Fibroblast of mammary gland (primary cell): ENCODE measurements around the gene ZCWPW1.

Experiments used
- DNase-seq: peaks from one replicate; pipeline ENCODE4 v3.0.0-alpha.2; 2010; ENCODE audit warnings: low read depth
- H3K4me3 ChIP-seq: 2 replicates; pipeline ENCODE4 v1.5.1; 2011; ENCODE audit warnings: low read depth, mild to moderate bottlenecking, low read length, moderate library complexity; ENCODE audit not compliant: control insufficient read depth
- TF ChIP-seq, protein P1 (sequence below): conservative IDR thresholded peaks from 2 replicates; pipeline ENCODE4 v1.5.1; 2011; ENCODE audit warnings: low read depth, low read length, inconsistent platforms; ENCODE audit not compliant: control insufficient read depth, insufficient read depth

The ZCWPW1 gene

GRCh38 chr7:100472121-100472851 is 43.8 kb upstream of the ZCWPW1 start:
- TF ChIP-seq, protein P1, sequence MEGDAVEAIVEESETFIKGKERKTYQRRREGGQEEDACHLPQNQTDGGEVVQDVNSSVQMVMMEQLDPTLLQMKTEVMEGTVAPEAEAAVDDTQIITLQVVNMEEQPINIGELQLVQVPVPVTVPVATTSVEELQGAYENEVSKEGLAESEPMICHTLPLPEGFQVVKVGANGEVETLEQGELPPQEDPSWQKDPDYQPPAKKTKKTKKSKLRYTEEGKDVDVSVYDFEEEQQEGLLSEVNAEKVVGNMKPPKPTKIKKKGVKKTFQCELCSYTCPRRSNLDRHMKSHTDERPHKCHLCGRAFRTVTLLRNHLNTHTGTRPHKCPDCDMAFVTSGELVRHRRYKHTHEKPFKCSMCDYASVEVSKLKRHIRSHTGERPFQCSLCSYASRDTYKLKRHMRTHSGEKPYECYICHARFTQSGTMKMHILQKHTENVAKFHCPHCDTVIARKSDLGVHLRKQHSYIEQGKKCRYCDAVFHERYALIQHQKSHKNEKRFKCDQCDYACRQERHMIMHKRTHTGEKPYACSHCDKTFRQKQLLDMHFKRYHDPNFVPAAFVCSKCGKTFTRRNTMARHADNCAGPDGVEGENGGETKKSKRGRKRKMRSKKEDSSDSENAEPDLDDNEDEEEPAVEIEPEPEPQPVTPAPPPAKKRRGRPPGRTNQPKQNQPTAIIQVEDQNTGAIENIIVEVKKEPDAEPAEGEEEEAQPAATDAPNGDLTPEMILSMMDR, result no peak
- H3K4me3 ChIP-seq, result no peak overlapping the region
- no peak for DNase-seq

- TF ChIP-seq, protein P1, result no peak
- H3K4me3 ChIP-seq, result no peak overlapping the region
- DNase-seq, result no peak
Observed at GRCh38 chr7:100471021-100471420, 42.5 kb upstream of the ZCWPW1 start.

DNA sequence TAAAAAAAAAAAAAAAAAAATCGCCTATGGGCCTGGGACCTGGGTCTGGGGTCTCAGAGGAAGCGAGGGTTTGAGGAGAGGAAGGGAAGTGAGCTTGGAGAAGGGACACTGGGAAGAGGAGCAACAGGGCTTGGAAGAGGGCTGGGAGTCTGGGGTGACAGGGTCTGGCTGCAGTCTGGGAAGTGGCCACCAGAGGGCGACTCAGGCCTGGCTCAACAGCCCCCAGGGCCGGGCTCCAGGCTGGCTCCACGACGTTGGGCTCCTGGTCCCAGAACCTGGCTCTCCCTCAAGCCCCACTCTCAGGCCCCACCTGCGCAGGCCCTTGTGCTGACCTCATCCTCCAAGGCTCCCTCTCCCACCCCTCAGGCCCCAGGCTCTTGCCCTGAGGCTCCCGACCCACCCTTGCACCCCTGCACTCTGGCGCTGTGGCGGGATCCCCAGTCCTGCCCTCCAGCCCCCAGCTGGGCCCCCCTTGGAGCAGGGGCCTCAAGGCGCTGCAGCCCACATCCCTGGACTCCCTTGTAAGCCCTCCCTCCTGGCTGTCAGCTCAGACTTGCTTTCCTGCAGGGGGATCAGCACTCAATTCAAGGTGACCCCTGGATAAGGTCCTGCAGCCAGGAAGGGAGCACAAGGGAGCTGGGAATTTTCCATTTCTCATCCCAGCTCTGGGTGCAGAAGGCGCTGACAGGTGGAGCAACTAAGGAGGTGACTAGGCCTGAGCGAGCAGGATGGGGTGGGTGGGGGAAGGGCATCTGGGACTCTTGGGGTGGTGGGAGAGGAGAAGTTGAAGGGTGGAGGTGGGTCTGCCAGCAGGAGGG is 40.9 kb upstream of the ZCWPW1 start:
- no peak overlapping the region for H3K4me3 ChIP-seq
- DNase-seq, result peak; percentile 68
- TF ChIP-seq, protein P1, result peak; percentile 87

GRCh38 chr7:100467638-100468373 is 39.3 kb upstream of the ZCWPW1 start:
- H3K4me3 ChIP-seq, result no peak overlapping the region
- TF ChIP-seq, protein P1, result no peak
- DNase-seq, result no peak

GRCh38 chr7:100466653-100467605 is 38.4 kb upstream of the ZCWPW1 start:
- DNase-seq, result no peak
- H3K4me3 ChIP-seq, result no peak overlapping the region
- TF ChIP-seq, protein P1, result no peak
